SKM-1 (cell line): ENCODE measurements around the gene GJB1.
"Not testable (repeated sequence)": the region's sequence is repeated elsewhere in the genome, so short reads cannot be mapped to it uniquely, and the experiment has no call there.

Experiments used
- DNase-seq: peaks from one replicate; lab custom pipeline; 2025; ENCODE audit not compliant: unreplicated experiment; lab: John Stamatoyannopoulos, UW

The GJB1 gene

GRCh38 chrX:71254092-71254963 is 31.3 kb downstream of the GJB1 start, which contains the start of gene ZMYM3:
TSS of gene ZMYM3 (minus strand) at chrX:71254140. CDS start at chrX:71253255, 885 bp downstream.
- peak; percentile 39 for DNase-seq

GRCh38 chrX:71256051-71256450 is 33.0 kb downstream of the GJB1 start:
- DNase-seq = no peak

GRCh38 chrX:71256856-71257255 is 33.8 kb downstream of the GJB1 start:
- DNase-seq = no peak

GRCh38 chrX:71268624-71269023 is 45.6 kb downstream of the GJB1 start:
- DNase-seq = not testable (repeated sequence)

- DNase-seq = no peak
Observed at GRCh38 chrX:71269801-71270395, 46.9 kb downstream of the GJB1 start.

- DNase-seq = not testable (repeated sequence)
Observed at GRCh38 chrX:71272313-71272712, 49.3 kb downstream of the GJB1 start.
